ENCODE data around the gene INTU. TPM values are rescaled to one million over a fixed set of nuclear protein-coding genes. Genes with fewer than 3 reads are reported as not detected.

Gene INTU
- total RNA-seq, 2 experiments from 2014 or later = 0.16 to 0.29 TPM

DNA sequence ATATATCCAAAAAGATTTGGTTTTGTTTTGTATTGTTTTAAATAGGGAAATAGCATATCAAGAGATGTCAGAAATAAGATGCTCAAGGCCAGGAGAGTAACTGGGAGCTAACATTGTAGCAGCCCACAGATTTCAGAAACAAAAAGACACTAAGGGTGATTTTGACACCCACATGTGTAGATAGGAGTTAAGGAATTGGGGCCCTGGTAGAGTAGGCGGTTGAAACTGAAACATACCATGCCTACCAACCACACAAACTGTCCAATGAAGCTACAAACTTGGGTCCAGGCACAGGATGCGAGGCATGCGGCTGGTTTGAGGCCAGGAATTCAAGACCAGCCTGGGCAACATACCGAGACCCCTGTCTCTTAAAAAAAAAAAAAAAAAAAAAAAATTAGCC is 143.1 kb downstream of the INTU start:
- ChIA-PET CTCF (no interaction called here), POLR2A (no interaction called here)
- intact Hi-C loops (cut with micrococcal nuclease) = no loop called here
- ATAC-seq = peak; percentile 45
- Mint-ChIP-seq H3K27ac (no peak overlapping the region), H3K4me1 (ENCODE audit: low read depth) (peaks cover 8% of the 10 kb centered on the region), H3K4me3 (no peak overlapping the region), H3K36me3 (ENCODE audit: low read depth) (no peaks in the 10 kb centered on the region), H3K27me3 (peaks cover 48% of the 10 kb centered on the region), H3K9me3 (no peaks in the 10 kb centered on the region)
- DNase-seq = no peak
- TF ChIP-seq, protein P1, sequence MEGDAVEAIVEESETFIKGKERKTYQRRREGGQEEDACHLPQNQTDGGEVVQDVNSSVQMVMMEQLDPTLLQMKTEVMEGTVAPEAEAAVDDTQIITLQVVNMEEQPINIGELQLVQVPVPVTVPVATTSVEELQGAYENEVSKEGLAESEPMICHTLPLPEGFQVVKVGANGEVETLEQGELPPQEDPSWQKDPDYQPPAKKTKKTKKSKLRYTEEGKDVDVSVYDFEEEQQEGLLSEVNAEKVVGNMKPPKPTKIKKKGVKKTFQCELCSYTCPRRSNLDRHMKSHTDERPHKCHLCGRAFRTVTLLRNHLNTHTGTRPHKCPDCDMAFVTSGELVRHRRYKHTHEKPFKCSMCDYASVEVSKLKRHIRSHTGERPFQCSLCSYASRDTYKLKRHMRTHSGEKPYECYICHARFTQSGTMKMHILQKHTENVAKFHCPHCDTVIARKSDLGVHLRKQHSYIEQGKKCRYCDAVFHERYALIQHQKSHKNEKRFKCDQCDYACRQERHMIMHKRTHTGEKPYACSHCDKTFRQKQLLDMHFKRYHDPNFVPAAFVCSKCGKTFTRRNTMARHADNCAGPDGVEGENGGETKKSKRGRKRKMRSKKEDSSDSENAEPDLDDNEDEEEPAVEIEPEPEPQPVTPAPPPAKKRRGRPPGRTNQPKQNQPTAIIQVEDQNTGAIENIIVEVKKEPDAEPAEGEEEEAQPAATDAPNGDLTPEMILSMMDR (IDR thresholded peaks at IDR 0.05) = no peak

Other genes starting within 250 kb of the INTU start
- gene SLC25A31, start 97.4 kb downstream of the INTU start, total RNA-seq = not detected
- gene HSPA4L, start 149.4 kb downstream of the INTU start, total RNA-seq = 1 to 10 TPM; 4.1 to 4.6 TPM
- gene PLK4, start 247.9 kb downstream of the INTU start, total RNA-seq = 10 to 100 TPM; 42.0 to 45.1 TPM